ENCODE results near the gene KRTAP9-8. TPM values are rescaled to one million over a fixed set of nuclear protein-coding genes. Genes with fewer than 3 reads are reported as not detected.
"Not testable (repeated sequence)": the region's sequence is repeated elsewhere in the genome, so short reads cannot be mapped to it uniquely, and the experiment has no call there.

Gene KRTAP9-8
- total and polyA plus RNA-seq, 2 donors (not counting 1 experiment from before 2014, with no cell fraction given), result not detected

DNA sequence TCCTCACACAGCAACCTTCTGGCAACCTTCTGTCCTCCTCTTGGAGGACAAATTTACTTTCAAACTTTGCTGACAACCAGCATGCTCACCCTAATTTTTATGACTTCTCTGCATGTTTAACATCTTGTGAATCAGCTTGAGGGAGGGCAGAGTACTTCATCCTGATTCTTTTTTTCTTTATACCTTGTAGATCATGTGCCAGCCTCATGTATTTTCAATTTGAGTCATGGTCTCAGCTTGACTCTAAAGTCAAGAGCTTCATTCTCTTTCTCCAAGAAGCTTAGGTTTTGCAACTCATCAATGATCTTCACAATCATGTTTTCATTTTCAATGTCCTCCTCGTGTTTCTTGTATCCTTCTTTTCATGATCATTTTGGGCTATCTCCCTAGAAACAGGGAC lies 34.1 kb downstream of the KRTAP9-8 start:
- Histone ChIP-seq H3K27me3 (ENCODE audit: control insufficient read depth, insufficient read depth, low read length) (no peaks in the 10 kb centered on the region), H2AFZ (ENCODE audit: low read length) (no peak overlapping the region), H4K20me1 (ENCODE audit: control insufficient read depth, extremely low read depth, insufficient read depth, low read length) (no peaks in the 10 kb centered on the region), H3K4me1 (ENCODE audit: control insufficient read depth, extremely low read depth, insufficient read depth, low read length) (no peaks in the 10 kb centered on the region), H3K36me3 (ENCODE audit: control insufficient read depth, insufficient read depth, low read length) (no peaks in the 10 kb centered on the region), H3K4me2 (ENCODE audit: extremely low read depth, insufficient read depth, low read length) (no peak overlapping the region), H3K27ac (ENCODE audit: insufficient read depth, low read length) (no peak overlapping the region), H3K9ac (ENCODE audit: insufficient read depth, low read length) (no peak overlapping the region), H3K9me3 (ENCODE audit: control insufficient read depth, insufficient read depth, low read depth, low read length) (no peaks in the 10 kb centered on the region), H3K4me3 (replicated peaks in 1 of 4; ENCODE audit: control extremely low read depth in 1 of 4, insufficient read depth in 1 of 4, low read depth in 3 of 4, low read length in 4 of 4) (no peak overlapping the region), H3K79me2 (ENCODE audit: control insufficient read depth, insufficient read depth, low read length) (no peaks in the 10 kb centered on the region)
- DNase-seq (ENCODE audit: low read depth in 2 of 2), result no peak
- TF ChIP-seq, protein P1, sequence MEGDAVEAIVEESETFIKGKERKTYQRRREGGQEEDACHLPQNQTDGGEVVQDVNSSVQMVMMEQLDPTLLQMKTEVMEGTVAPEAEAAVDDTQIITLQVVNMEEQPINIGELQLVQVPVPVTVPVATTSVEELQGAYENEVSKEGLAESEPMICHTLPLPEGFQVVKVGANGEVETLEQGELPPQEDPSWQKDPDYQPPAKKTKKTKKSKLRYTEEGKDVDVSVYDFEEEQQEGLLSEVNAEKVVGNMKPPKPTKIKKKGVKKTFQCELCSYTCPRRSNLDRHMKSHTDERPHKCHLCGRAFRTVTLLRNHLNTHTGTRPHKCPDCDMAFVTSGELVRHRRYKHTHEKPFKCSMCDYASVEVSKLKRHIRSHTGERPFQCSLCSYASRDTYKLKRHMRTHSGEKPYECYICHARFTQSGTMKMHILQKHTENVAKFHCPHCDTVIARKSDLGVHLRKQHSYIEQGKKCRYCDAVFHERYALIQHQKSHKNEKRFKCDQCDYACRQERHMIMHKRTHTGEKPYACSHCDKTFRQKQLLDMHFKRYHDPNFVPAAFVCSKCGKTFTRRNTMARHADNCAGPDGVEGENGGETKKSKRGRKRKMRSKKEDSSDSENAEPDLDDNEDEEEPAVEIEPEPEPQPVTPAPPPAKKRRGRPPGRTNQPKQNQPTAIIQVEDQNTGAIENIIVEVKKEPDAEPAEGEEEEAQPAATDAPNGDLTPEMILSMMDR (conservative IDR thresholded peaks at IDR 0.05 in 1 of 2, IDR thresholded peaks at IDR 0.05 in 1 of 2; ENCODE audit: low read depth in 1 of 2, low read length in 2 of 2), result no peak
- no peak for TF ChIP-seq EZH2 (IDR thresholded peaks at IDR 0.05; ENCODE audit: low read length, missing control alignments)

DNA sequence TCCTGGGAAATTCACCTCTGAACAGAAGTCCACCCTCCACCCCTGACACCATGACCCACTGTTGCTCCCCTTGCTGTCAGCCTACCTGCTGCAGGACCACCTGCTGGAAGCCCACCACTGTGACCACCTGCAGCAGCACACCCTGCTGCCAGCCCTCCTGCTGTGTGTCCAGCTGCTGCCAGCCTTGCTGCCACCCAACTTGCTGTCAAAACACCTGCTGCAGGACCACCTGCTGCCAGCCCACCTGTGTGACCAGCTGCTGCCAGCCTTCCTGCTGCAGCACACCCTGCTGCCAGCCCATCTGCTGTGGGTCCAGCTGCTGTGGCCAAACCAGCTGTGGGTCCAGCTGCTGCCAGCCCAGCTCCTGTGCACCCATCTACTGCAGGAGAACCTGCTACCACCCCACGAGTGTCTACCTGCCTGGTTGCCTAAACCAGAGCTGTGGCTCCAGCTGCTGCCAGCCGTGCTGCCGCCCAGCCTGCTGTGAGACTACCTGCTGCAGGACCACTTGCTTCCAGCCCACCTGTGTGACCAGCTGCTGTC lies 37.9 kb downstream of the KRTAP9-8 start, which contains the start of gene KRTAP9-7:
Gene KRTAP9-7 (plus strand): TSS at position 51 of the 543 bp plus-strand sequence. CDS start 0 bp downstream, at position 51.
- H3K9me3 ChIP-seq (ENCODE audit: control insufficient read depth, insufficient read depth, low read depth, low read length); H3K27me3 ChIP-seq (ENCODE audit: control insufficient read depth, insufficient read depth, low read length); H3K9ac ChIP-seq (ENCODE audit: insufficient read depth, low read length); H3K27ac ChIP-seq (ENCODE audit: insufficient read depth, low read length); H2AFZ ChIP-seq (ENCODE audit: low read length); H3K4me1 ChIP-seq (ENCODE audit: control insufficient read depth, extremely low read depth, insufficient read depth, low read length); H4K20me1 ChIP-seq (ENCODE audit: control insufficient read depth, extremely low read depth, insufficient read depth, low read length); H3K79me2 ChIP-seq (ENCODE audit: control insufficient read depth, insufficient read depth, low read length); DNase-seq (ENCODE audit: low read depth in 2 of 2); H3K4me3 ChIP-seq (replicated peaks in 1 of 4; ENCODE audit: control extremely low read depth in 1 of 4, insufficient read depth in 1 of 4, low read depth in 3 of 4, low read length in 4 of 4); H3K4me2 ChIP-seq (ENCODE audit: extremely low read depth, insufficient read depth, low read length); H3K36me3 ChIP-seq (ENCODE audit: control insufficient read depth, insufficient read depth, low read length): not testable (repeated sequence)

DNA sequence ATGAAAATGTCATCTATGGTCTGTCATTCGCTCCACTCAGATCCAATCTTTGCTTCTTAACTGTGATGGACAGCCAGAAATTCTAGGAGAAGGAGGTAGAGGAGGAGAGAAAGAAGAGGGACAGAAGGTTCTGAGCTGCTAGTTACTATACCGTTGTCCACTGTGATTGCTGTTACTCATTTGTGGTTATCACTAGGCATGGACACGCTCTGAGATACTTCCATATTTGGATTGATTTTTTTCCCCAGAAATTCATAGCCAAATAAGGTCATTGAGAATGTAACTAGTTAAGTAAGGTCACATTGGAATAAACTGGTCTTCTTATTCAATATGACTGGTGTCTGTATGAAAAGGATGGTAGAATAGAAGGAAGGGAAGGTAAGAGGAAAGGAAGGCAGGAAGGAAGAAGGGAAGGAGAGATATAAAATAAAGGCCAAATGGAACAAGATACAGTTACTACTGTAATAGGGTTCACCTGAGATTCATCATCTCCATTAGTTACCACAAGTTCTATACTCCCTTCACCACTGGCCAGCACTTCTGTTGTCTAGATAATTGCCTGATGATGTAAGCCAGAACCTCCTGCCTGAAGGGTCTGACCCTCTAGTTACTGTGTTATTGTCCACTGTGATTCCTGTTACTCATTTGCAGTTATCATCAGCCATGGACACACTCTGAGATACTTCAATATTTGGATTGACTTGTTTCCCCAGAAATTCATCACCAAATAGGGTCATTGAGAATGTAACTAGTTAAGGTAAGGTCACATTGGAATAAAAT lies 40.6 kb downstream of the KRTAP9-8 start:
- no peaks in the 10 kb centered on the region for H3K36me3 ChIP-seq (ENCODE audit: control insufficient read depth, insufficient read depth, low read length)
- no peaks in the 10 kb centered on the region for H4K20me1 ChIP-seq (ENCODE audit: control insufficient read depth, extremely low read depth, insufficient read depth, low read length)
- no peaks in the 10 kb centered on the region for H3K79me2 ChIP-seq (ENCODE audit: control insufficient read depth, insufficient read depth, low read length)
- DNase-seq (ENCODE audit: low read depth in 2 of 2), result no peak
- no peaks in the 10 kb centered on the region for H3K27me3 ChIP-seq (ENCODE audit: control insufficient read depth, insufficient read depth, low read length)
- H3K4me3 ChIP-seq (replicated peaks in 1 of 4; ENCODE audit: control extremely low read depth in 1 of 4, insufficient read depth in 1 of 4, low read depth in 3 of 4, low read length in 4 of 4), result no peak overlapping the region
- no peak overlapping the region for H3K4me2 ChIP-seq (ENCODE audit: extremely low read depth, insufficient read depth, low read length)
- no peak overlapping the region for H3K27ac ChIP-seq (ENCODE audit: insufficient read depth, low read length)
- no peaks in the 10 kb centered on the region for H3K9me3 ChIP-seq (ENCODE audit: control insufficient read depth, insufficient read depth, low read depth, low read length)
- H3K4me1 ChIP-seq (ENCODE audit: control insufficient read depth, extremely low read depth, insufficient read depth, low read length), result no peaks in the 10 kb centered on the region
- H2AFZ ChIP-seq (ENCODE audit: low read length), result no peak overlapping the region
- TF ChIP-seq EZH2 (IDR thresholded peaks at IDR 0.05; ENCODE audit: low read length, missing control alignments), result no peak
- TF ChIP-seq, protein P1 (conservative IDR thresholded peaks at IDR 0.05 in 1 of 2, IDR thresholded peaks at IDR 0.05 in 1 of 2; ENCODE audit: low read depth in 1 of 2, low read length in 2 of 2), result no peak
- no peak overlapping the region for H3K9ac ChIP-seq (ENCODE audit: insufficient read depth, low read length)

Data from fibroblast of lung (primary cell).